Measurements from ENCODE around the gene WNK2.

DNA sequence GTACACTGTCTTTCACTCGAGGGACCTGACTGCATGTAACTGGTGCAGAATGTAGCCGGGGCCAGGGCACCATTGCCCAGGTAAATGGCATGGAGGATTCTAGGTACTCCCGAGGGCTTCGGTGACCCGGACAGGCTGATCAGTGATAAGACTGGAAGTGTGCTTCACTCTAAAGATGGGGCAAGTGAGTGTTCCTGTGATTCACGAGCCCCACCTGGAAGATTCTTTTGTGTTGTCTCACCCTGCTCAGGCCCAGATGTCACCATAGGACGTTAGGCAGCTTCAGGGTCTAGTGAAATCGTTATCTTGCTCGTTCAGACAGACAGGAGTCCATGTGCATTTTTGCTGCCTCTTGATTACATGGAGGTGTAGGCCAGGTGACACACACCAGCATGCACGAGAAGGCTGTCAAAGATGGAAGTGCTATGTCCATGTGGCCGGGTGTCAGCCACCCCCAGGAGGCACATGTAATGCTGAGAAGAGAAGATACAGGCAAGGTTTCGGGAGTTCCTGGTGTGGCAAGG, 73.9 kb downstream of the WNK2 start:
- TF ChIP-seq, protein P1, sequence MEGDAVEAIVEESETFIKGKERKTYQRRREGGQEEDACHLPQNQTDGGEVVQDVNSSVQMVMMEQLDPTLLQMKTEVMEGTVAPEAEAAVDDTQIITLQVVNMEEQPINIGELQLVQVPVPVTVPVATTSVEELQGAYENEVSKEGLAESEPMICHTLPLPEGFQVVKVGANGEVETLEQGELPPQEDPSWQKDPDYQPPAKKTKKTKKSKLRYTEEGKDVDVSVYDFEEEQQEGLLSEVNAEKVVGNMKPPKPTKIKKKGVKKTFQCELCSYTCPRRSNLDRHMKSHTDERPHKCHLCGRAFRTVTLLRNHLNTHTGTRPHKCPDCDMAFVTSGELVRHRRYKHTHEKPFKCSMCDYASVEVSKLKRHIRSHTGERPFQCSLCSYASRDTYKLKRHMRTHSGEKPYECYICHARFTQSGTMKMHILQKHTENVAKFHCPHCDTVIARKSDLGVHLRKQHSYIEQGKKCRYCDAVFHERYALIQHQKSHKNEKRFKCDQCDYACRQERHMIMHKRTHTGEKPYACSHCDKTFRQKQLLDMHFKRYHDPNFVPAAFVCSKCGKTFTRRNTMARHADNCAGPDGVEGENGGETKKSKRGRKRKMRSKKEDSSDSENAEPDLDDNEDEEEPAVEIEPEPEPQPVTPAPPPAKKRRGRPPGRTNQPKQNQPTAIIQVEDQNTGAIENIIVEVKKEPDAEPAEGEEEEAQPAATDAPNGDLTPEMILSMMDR (IDR thresholded peaks at IDR 0.05): no peak
- TF ChIP-seq POLR2A (IDR thresholded peaks at IDR 0.05): no peak
